ENCODE data around the gene SOS2. TPM values are rescaled to one million over a fixed set of nuclear protein-coding genes. Genes with fewer than 3 reads are reported as not detected.

SOS2 gene
- total RNA-seq, 1 experiment from 2014 or later, result 9.9 TPM

DNA sequence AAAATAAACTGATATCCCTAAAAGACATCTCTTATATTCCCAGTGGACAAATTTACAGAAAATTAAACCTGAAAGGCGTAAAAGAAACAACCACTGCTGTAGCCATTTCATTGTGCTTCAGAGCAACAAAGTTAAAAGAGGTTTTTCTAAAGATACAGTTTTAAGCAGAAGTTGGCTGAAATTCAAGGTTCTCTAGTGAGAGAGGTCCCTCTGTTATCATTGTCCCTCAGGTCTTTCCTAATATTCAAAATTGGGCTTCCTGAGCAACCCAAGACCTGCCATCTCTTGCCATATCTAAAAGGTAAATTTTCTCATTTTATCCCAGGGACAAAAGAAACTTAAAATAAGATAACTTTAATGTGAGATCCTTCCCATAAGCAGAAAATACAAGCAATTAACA is 10.7 kb upstream of the SOS2 start:
- H3K27me3 ChIP-seq (ENCODE audit: low read length), result no peaks in the 10 kb centered on the region
- H3K4me2 ChIP-seq (ENCODE audit: low read length), result no peak overlapping the region
- no peak overlapping the region for H3K27ac ChIP-seq (ENCODE audit: low read length)
- intact Hi-C loops (cut with micrococcal nuclease), result no loop called here
- H3K4me1 ChIP-seq (ENCODE audit: insufficient read depth, low read length), result no peaks in the 10 kb centered on the region
- H3F3A ChIP-seq (ENCODE audit: low read length, unreplicated experiment), result no peaks in the 10 kb centered on the region
- ChIA-PET POLR2A (ENCODE audit: unreplicated experiment) (no interaction called here), CTCF (no interaction called here)
- no peaks in the 10 kb centered on the region for H3K79me2 ChIP-seq (ENCODE audit: low read length)
- no peak overlapping the region for H2AFZ ChIP-seq (ENCODE audit: low read length)
- no TSS peak for BruUV-seq (replicated peaks)
- no peaks in the 10 kb centered on the region for H3K9me2 ChIP-seq (replicated peaks; ENCODE audit: low read length)
- H3K36me3 ChIP-seq (ENCODE audit: low read depth, low read length), result 0 out of 2 replicates have a peak, but pooled peaks cover 3% of the 10 kb centered on the region
- no peak for DNase-seq
- no peaks in the 10 kb centered on the region for H3K9me3 ChIP-seq (ENCODE audit: low read length)
- H4K20me1 ChIP-seq (ENCODE audit: low read length), result no peaks in the 10 kb centered on the region
- no peak overlapping the region for H3K4me3 ChIP-seq (ENCODE audit: low read length)
- ATAC-seq, result no peak
- TF ChIP-seq CTCF (conservative IDR thresholded peaks at IDR 0.05; ENCODE audit: low read depth, low read length) (no peak), EZH2 (IDR thresholded peaks at IDR 0.05; ENCODE audit: low read length, unreplicated experiment) (no peak), EZH2phosphoT487 (IDR thresholded peaks at IDR 0.05; ENCODE audit: borderline replicate concordance, low read length) (no peak)
- no peak overlapping the region for H3K9ac ChIP-seq (ENCODE audit: low read length)

DNA sequence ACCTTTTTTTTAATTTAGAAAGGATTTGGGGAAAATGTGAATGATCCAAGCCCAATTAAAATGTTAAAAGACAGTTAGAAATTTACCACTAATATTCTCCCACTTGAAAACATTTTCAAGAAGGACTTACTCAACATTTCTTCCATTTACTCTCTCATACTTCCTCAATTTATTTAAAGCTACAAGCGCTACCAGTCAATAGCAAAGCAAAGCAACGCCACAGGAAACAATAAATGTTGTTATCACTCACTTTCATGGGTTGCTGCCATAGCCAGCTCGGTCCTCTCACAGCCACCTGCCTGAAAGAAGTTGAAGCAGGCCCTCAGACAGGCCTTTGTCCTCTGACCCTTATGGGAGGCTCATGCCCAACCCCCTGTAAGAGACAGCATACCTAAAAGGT is 6.0 kb upstream of the SOS2 start:
- intact Hi-C loops (cut with micrococcal nuclease), result no loop called here
- no peak overlapping the region for H3K4me2 ChIP-seq (ENCODE audit: low read length)
- ChIA-PET CTCF (no interaction called here), POLR2A (ENCODE audit: unreplicated experiment) (no interaction called here)
- peaks cover 20% of the 10 kb centered on the region for H3K4me1 ChIP-seq (ENCODE audit: insufficient read depth, low read length)
- no peak for DNase-seq
- no peaks in the 10 kb centered on the region for H3K9me3 ChIP-seq (ENCODE audit: low read length)
- no peaks in the 10 kb centered on the region for H4K20me1 ChIP-seq (ENCODE audit: low read length)
- no peak overlapping the region for H3K9ac ChIP-seq (ENCODE audit: low read length)
- no peak overlapping the region for H2AFZ ChIP-seq (ENCODE audit: low read length)
- no TSS peak for BruUV-seq (replicated peaks)
- H3K27ac ChIP-seq (ENCODE audit: low read length), result no peak overlapping the region
- no peaks in the 10 kb centered on the region for H3K27me3 ChIP-seq (ENCODE audit: low read length)
- no peaks in the 10 kb centered on the region for H3K36me3 ChIP-seq (ENCODE audit: low read depth, low read length)
- TF ChIP-seq EZH2 (IDR thresholded peaks at IDR 0.05; ENCODE audit: low read length, unreplicated experiment) (no peak), EZH2phosphoT487 (IDR thresholded peaks at IDR 0.05; ENCODE audit: borderline replicate concordance, low read length) (no peak), CTCF (conservative IDR thresholded peaks at IDR 0.05; ENCODE audit: low read depth, low read length) (no peak)
- no peak for ATAC-seq
- no peaks in the 10 kb centered on the region for H3K9me2 ChIP-seq (replicated peaks; ENCODE audit: low read length)
- no peaks in the 10 kb centered on the region for H3K79me2 ChIP-seq (ENCODE audit: low read length)
- H3K4me3 ChIP-seq (ENCODE audit: low read length), result no peak overlapping the region
- H3F3A ChIP-seq (ENCODE audit: low read length, unreplicated experiment), result peaks cover 9% of the 10 kb centered on the region

- POLR2A ChIA-PET (ENCODE audit: unreplicated experiment), result no interaction called here
- ATAC-seq, result peak; percentile 8
- H3K27ac ChIP-seq (ENCODE audit: low read length), result peak overlapping the region; percentile 33
- intact Hi-C loops (cut with micrococcal nuclease), result loop anchor here (1.0 to 5.0 kb wide), 2 partner anchors 118 to 298 kb away; partner anchors contain the start of genes MAP4K5 and VCPKMT
- no peak overlapping the region for H3K9ac ChIP-seq (ENCODE audit: low read length)
- 0 out of 2 replicates have a peak, but pooled peaks cover 5% of the 10 kb centered on the region for H4K20me1 ChIP-seq (ENCODE audit: low read length)
- no TSS peak for BruUV-seq (replicated peaks)
- H3K27me3 ChIP-seq (ENCODE audit: low read length), result no peaks in the 10 kb centered on the region
- peak; percentile 57 for DNase-seq
- peak overlapping the region; percentile 97 for H3K4me2 ChIP-seq (ENCODE audit: low read length)
- no peaks in the 10 kb centered on the region for H3K9me2 ChIP-seq (replicated peaks; ENCODE audit: low read length)
- peaks cover 21% of the 10 kb centered on the region for H3K79me2 ChIP-seq (ENCODE audit: low read length)
- H3K4me1 ChIP-seq (ENCODE audit: insufficient read depth, low read length), result peaks cover 34% of the 10 kb centered on the region
- no peaks in the 10 kb centered on the region for H3K36me3 ChIP-seq (ENCODE audit: low read depth, low read length)
- H3K9me3 ChIP-seq (ENCODE audit: low read length), result no peaks in the 10 kb centered on the region
- CTCF ChIA-PET, result no interaction called here
- H2AFZ ChIP-seq (ENCODE audit: low read length), result peak overlapping the region; percentile 50; the same call in 1 of the 2 replicates
- TF ChIP-seq CTCF (conservative IDR thresholded peaks at IDR 0.05; ENCODE audit: low read depth, low read length) (no peak), EZH2 (IDR thresholded peaks at IDR 0.05; ENCODE audit: low read length, unreplicated experiment) (no peak)
- peak overlapping the region; percentile 51 for H3K4me3 ChIP-seq (ENCODE audit: low read length)
- H3F3A ChIP-seq (ENCODE audit: low read length, unreplicated experiment), result peaks cover 10% of the 10 kb centered on the region
Observed at GRCh38 chr14:50233951-50234250, 2.5 kb upstream of the SOS2 start.

Measured in PC-3 (cell line).